ENCODE measurements around the gene SPATA46. TPM values are rescaled to one million over a fixed set of nuclear protein-coding genes. Genes with fewer than 3 reads are reported as not detected.
"Not testable (repeated sequence)": the region's sequence is repeated elsewhere in the genome, so short reads cannot be mapped to it uniquely, and the experiment has no call there.

Gene SPATA46
- total and polyA plus RNA-seq, 4 donors, result not detected

DNA sequence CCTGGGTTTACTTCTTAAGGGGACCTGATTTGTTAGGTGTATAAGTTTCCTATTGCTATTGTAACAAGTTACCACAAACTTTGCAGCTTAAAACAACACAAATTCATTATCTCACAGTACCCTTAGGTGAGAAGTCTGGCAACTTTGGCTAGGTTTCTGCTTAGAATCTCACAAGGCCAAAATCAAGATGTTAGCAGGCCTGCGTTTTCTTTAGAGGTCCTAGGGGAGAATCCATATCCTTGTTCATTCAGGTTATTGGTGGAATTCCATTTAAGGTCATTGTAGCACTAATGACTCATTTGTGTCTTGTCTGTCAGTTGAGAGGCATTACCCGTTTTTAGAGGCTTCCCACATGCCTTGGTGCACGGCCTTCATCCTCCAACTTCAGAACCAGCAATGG lies 43.5 kb upstream of the SPATA46 start:
- H3K4me1 ChIP-seq (ENCODE audit: control insufficient read depth in 5 of 5, insufficient read depth in 5 of 5, low read length in 5 of 5), result no peaks in the 10 kb centered on the region
- H3K4me3 ChIP-seq, result no peak overlapping the region
- no peak overlapping the region for H3K9ac ChIP-seq (ENCODE audit: insufficient read depth in 1 of 2, low read length in 2 of 2)
- DNase-seq (no peak), ATAC-seq (ENCODE audit: insufficient read depth, low FRiP score) (no peak)
- peaks cover 0 to under 1% (median 0%) of the 10 kb centered on the region in 4 donors for H3K9me3 ChIP-seq (ENCODE audit: control insufficient read depth in 4 of 4, insufficient read depth in 3 of 4, low read length in 3 of 4)
- H3K27ac ChIP-seq (ENCODE audit: low read depth in 1 of 2, low read length in 1 of 2), result no peak overlapping the region
- H3K27me3 ChIP-seq (ENCODE audit: control insufficient read depth in 3 of 3, insufficient read depth in 3 of 3, low read length in 2 of 3), result no peaks in the 10 kb centered on the region
- 90 to 95% methylated on average over 3 of the region's 3 CpGs for WGBS, 2 donors
- no peak for TF ChIP-seq CTCF (IDR thresholded peaks at IDR 0.05; ENCODE audit: control extremely low read depth, extremely low read depth)
- no peaks in the 10 kb centered on the region for H3K36me3 ChIP-seq (ENCODE audit: control insufficient read depth in 4 of 4, insufficient read depth in 4 of 4, low read length in 4 of 4)

DNA sequence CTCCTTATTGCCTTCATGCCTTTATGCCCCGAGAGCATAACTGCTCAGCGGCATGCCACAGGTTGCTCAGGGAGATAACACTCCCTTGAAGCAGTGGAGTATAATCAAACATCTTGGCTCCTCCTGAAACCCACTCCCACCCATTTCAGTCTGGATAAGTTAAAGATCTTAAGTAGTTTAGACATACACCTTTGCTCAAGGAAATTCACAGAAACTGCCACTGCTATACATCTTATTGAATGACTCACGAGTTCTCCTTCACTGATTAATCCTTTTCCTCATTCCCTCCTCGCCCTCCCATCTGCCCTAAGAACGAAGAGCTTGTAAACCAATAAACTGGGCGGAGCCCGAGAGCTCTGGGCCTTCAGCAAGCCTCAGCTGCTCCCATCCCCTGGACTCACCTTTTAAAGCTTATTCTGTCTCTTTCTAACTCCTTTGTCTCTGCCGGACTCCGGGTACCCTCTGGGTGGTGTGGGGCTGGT lies 42.8 kb upstream of the SPATA46 start:
- H3K4me1 ChIP-seq (ENCODE audit: control insufficient read depth in 5 of 5, insufficient read depth in 5 of 5, low read length in 5 of 5); DNase-seq; ATAC-seq (ENCODE audit: insufficient read depth, low FRiP score); H3K36me3 ChIP-seq (ENCODE audit: control insufficient read depth in 4 of 4, insufficient read depth in 4 of 4, low read length in 4 of 4); H3K27ac ChIP-seq (ENCODE audit: low read depth in 1 of 2, low read length in 1 of 2); H3K9me3 ChIP-seq (ENCODE audit: control insufficient read depth in 4 of 4, insufficient read depth in 3 of 4, low read length in 3 of 4); H3K9ac ChIP-seq (ENCODE audit: insufficient read depth in 1 of 2, low read length in 2 of 2); H3K27me3 ChIP-seq (ENCODE audit: control insufficient read depth in 3 of 3, insufficient read depth in 3 of 3, low read length in 2 of 3); H3K4me3 ChIP-seq: not testable (repeated sequence)
- WGBS, 2 donors, result 74 to 93% methylated on average over 9 of the region's 9 CpGs

GRCh38 chr1:162418584-162418983 lies 41.9 kb upstream of the SPATA46 start:
- not testable (repeated sequence) for DNase-seq; H3K9ac ChIP-seq (ENCODE audit: insufficient read depth in 1 of 2, low read length in 2 of 2); H3K27me3 ChIP-seq (ENCODE audit: control insufficient read depth in 3 of 3, insufficient read depth in 3 of 3, low read length in 2 of 3); H3K9me3 ChIP-seq (ENCODE audit: control insufficient read depth in 4 of 4, insufficient read depth in 3 of 4, low read length in 3 of 4); H3K36me3 ChIP-seq (ENCODE audit: control insufficient read depth in 4 of 4, insufficient read depth in 4 of 4, low read length in 4 of 4); H3K4me3 ChIP-seq; H3K27ac ChIP-seq (ENCODE audit: low read depth in 1 of 2, low read length in 1 of 2); H3K4me1 ChIP-seq (ENCODE audit: control insufficient read depth in 5 of 5, insufficient read depth in 5 of 5, low read length in 5 of 5); ATAC-seq (ENCODE audit: insufficient read depth, low FRiP score)
- WGBS, 2 donors, result 90 to 99% methylated on average over 7 of the region's 7 CpGs

- 95 to 97% methylated on average over 7 of the region's 7 CpGs for WGBS, 2 donors
- peaks cover 0 to 2% (median 0%) of the 10 kb centered on the region in 4 donors for H3K9me3 ChIP-seq (ENCODE audit: control insufficient read depth in 4 of 4, insufficient read depth in 3 of 4, low read length in 3 of 4)
- ATAC-seq (ENCODE audit: insufficient read depth, low FRiP score) (no peak), DNase-seq (no peak)
- H3K9ac ChIP-seq (ENCODE audit: insufficient read depth in 1 of 2, low read length in 2 of 2), result no peak overlapping the region
- H3K27me3 ChIP-seq (ENCODE audit: control insufficient read depth in 3 of 3, insufficient read depth in 3 of 3, low read length in 2 of 3), result no peaks in the 10 kb centered on the region
- no peak for TF ChIP-seq CTCF (IDR thresholded peaks at IDR 0.05; ENCODE audit: control extremely low read depth, extremely low read depth)
- no peaks in the 10 kb centered on the region for H3K36me3 ChIP-seq (ENCODE audit: control insufficient read depth in 4 of 4, insufficient read depth in 4 of 4, low read length in 4 of 4)
- H3K4me3 ChIP-seq, result no peak overlapping the region
- no peaks in the 10 kb centered on the region for H3K4me1 ChIP-seq (ENCODE audit: control insufficient read depth in 5 of 5, insufficient read depth in 5 of 5, low read length in 5 of 5)
- H3K27ac ChIP-seq (ENCODE audit: low read depth in 1 of 2, low read length in 1 of 2), result no peak overlapping the region
These were observed 41.0 kb upstream of the SPATA46 start for GRCh38 chr1:162417650-162418049.

All from lung (tissue), 12 donors.